Activated CD8-positive, alpha-beta memory T cell treated with anti-CD3 and anti-CD28 coated beads, Interleukin-2, amount 50 U/mL, for 48 hours (primary cell): Measurements from ENCODE around the gene ADD1.

Source experiments
- DNase-seq: peaks from one replicate; pipeline ENCODE4 v3.0.0-alpha.2; 2020

Gene ADD1

DNA sequence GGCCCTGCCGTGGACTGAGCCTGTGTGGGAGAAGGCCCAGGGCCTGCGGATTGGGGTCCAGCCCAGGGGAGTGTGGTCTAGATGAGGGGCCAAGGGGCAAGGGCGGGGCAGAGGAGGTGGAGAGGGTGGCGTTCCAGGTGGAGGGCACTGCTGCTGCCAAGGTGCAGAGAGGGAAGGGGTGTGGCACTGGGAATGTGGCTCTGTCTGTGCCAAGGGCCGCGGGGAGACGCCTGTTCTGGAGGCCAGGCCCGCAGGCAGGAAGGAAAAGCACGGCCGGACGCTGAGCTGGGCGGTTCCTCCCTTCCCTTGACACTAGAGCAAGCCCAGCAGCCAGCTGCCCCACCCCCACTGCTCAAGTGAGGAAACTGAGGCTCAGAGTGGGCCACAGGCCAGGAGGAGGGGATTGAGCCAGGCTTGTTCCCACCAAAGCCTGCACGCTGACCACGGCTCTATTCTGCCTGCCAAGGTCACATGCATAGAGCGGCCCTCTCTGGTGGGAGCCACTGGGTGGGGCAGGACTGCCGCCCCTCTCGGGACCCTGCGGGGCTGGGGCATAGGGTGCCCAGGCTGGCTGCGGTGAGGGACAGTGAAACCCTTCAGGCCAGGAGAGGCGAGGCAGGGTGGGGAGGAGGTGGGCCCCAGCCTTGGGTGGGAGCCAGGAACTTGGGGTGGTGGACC, 37.8 kb upstream of the ADD1 start:
- DNase-seq = no peak

- no peak for DNase-seq
Measured at GRCh38 chr4:2806390-2807355, 37.0 kb upstream of the ADD1 start.

- DNase-seq = no peak
Measured at GRCh38 chr4:2807571-2807970, 36.1 kb upstream of the ADD1 start.

DNA sequence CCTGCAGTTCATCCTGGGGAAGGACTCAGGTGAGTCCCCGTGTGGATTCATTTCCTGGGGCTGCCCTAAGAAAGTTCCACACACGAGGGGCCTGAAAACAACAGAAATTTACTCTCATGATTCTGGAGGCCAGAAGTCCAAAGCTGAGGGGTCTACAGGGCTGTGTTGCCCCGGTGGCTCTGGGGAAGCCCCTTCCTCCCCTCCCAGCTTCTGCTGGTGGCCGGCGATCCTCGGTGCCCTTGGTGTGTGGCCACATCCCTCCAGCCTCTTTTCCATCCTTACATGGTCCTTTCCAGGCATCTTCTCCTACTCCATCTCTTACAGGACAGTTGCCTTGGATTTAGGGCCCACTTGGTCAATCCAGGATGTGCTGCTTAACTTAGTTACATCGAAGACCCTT, 35.6 kb upstream of the ADD1 start:
- DNase-seq = no peak

GRCh38 chr4:2809610-2810180, 33.9 kb upstream of the ADD1 start:
- no peak for DNase-seq

GRCh38 chr4:2810388-2810787, 33.3 kb upstream of the ADD1 start:
- no peak for DNase-seq

DNA sequence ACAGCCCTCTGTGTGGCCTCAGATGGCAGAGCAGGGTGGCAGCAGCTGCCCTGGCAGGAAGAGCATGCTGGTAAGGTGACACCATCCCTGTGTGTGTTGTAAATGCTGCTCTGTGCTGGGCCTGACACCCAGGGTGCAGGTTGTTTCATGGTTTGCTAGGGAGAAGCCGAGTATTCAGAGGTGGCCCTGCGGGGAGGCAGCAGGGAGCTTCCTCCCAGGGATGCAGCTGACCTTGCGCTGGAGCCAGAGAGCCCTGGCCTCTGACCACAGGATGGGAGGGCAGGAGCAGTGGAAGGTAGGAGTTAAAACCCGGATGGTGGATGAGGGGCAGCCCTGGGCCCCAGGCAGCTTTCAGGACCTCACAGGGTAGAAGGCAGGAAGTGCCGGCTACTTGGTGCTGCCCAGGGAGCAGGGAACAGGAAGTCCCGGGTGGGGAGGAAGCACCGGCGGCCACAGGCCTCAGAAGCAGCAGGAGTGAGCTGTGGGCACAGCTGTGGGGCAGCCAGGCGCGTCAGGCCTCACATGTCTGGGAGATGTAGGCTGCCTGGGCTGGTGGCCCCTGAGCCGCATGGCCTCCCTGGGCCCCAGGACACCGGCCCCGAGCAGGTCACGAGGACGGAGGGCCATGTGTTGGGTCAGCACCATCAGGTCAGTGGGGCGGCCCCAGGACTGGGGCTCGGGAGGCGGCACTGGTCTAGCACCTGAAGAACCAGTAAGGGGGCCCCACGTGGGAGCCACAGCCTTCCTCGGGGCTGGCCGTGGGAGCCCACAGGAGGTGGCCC, 31.6 kb upstream of the ADD1 start:
- peak; percentile 84 for DNase-seq

DNA sequence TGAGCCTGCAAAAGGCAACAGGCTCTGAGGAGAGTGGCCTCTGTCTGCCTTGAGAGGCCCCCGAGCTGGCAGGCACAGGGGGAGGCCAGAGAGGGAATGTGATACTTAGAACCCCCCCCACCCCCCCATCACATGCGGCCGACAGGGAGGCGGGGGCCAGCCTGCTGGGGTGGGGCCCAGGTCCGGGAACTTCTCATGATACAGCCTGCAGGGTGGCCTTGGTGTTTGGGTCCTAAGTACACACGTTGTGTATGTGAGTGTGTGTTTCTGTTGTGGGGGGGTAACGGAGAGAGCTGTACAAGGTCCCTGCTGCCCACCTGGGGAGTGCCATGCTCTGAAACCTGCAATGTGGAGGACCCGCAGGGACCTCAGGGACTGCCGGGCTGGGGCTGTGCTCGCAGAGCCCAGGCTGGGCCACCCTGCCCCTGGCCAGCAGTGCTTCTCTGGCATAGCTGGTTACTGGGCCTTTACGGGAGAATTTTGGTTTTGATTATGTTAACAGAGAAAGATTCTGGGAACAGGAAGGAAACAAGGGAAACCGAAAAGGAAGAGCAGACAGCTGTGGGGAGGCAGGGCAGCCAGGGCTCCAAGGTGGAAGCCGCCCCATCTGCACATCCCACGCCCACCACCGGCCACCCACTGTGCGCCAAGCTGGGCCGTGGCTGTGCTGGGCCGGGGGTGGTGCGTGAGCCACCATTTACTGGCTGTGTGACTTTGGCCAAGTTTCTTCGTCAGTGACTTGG, 30.9 kb upstream of the ADD1 start:
- DNase-seq = no peak

DNA sequence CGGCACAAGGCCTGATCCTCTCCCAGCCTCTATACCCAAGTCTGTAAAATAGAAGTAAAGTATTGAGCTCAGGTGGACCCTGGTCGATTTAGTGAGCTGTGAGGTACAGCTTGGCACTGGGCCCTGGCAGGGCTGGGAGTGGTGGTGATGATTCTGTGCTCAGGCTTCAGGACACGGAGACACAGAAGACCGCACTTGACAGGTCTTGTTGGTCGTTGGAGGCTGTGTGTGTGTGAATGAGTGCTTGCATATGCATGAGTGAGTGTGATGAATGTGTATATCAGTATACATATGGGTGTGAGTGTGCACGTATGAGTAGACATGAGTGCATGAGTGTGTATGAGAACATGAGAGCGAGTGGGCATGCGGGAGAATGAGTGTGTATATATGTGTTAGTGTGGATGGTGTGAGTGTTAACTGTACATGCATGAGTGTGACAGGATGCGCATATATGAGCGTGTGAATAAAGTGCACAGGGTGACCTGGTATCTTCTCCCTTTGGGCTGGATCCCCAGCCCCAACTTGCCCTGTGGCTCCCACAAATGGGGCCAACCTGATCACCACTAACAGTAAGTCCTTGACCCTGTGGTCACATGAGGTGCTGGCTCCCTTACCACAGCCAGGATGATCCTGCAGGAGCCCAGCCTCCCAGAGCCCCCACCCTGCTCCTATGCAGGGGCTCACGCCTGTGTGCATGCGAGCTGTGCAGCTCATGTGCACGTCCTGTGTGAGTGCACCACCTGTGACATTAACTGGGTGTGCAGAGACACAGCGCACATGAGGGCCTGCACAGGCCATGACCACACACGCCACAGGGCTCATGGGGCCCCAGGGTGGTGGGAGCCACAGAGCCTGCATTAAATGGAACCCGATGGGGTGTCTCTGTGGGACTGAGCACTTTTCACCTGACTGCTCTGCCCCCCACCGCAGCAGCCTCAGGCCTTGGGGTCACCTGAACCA, 29.9 kb upstream of the ADD1 start:
- no peak for DNase-seq

DNA sequence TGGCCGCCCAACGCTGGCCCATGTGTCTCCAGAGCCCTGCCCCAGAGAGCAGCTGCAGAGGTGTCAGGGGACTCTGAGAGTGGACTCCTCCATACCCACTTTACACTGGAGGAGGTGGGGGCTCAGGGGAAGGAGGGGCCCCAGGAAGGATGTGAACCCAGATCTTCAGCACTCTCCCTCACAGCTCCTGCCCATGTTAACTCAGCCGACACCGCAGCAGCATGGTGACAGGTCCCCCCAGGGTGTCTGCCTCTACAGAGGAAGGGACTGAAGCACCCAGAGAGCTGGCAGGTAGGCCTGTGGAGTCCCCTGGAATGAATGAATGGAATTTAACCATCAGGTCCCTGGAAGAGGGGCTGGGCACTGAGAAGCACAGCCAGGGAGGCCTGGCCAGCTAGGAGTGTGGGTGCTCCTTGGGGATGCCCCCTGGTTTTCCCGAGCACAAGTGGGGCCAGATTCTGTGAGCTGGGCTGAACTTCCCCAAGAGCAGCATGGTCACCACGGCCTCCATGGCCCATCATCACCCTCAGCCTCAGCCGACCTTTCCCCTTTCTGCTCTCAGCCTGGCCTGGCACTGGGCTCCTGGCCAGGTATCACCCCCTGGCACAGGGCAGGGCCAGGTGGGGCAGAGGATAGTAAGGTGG, 28.9 kb upstream of the ADD1 start:
- no peak for DNase-seq

- no peak for DNase-seq
Measured at GRCh38 chr4:2816401-2816954, 27.2 kb upstream of the ADD1 start.

GRCh38 chr4:2817137-2817536, 26.5 kb upstream of the ADD1 start:
- no peak for DNase-seq

- no peak for DNase-seq
Measured at GRCh38 chr4:2817701-2818350, 25.8 kb upstream of the ADD1 start.

- DNase-seq = no peak
Measured at GRCh38 chr4:2818351-2818939, 25.2 kb upstream of the ADD1 start.

DNA sequence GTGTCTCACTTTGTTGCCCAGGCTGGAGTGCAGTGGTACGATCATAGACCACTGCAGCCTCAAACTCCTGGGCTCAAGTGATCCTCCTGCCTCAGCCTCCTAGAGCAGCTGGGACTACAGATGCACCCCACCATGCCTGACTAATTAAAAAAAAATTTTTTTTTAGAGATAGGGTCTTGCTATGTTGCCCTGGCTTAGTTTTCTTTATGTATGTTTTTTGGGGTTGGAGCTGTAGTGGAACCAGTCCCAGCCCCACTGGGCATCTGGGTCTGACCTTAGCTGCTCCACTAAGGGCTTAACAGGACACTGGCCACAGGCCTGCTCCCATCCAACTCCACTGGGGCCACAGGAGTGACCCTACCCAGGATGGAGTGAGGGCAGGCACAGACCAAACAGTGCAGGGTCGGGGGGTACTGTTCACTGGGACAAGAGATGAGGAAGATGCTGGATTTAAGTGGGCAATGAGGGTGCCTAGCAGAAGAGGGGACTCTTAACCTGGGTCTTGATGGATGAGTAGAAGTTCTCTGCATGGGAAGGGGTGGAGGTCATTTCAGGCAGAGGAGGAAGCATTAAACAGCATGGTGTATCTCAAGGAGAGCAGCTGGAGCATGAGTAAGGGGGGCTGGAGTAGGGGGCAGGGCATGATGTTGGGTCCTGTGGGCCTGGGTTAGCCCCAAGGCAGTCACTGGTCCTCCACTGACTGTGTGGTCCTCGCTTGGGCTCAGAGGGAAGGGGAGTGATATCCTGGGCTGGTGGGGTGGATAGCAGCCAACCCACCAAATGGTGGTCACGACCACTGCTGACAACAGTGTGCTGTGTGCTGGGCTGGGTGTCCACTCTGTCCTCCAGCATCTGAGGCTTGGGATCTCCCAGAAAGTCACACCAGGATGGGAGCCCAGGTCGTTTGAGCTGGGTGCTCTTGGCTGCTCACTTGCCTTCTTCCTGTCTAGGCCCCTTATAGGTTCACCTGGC, 24.1 kb upstream of the ADD1 start:
- DNase-seq = no peak

GRCh38 chr4:2820216-2820982, 23.2 kb upstream of the ADD1 start:
- no peak for DNase-seq
